ENCODE measurements around the gene SH2B2. TPM values are rescaled to one million over a fixed set of nuclear protein-coding genes. Genes with fewer than 3 reads are reported as not detected.

Gene SH2B2
- total and polyA plus RNA-seq, 2 donors (not counting 3 experiments of a cell fraction or from before 2014, with no cell fraction given) = 0.69 to 0.73 TPM

- Histone ChIP-seq H3K9me3 (replicated peaks; ENCODE audit: control insufficient read depth, insufficient read depth, low read length) (no peaks in the 10 kb centered on the region), H3K27ac (ENCODE audit: insufficient read depth, low read depth, low read length) (no peak overlapping the region), H3K4me1 (ENCODE audit: control insufficient read depth, extremely low read depth, insufficient read depth, low read length) (no peaks in the 10 kb centered on the region), H3K4me2 (ENCODE audit: insufficient read depth, low read length) (no peak overlapping the region), H3K4me3 (replicated peaks in 1 of 3; ENCODE audit: insufficient read depth in 1 of 3, low read depth in 1 of 3, low read length in 3 of 3) (no peak overlapping the region), H3K79me2 (ENCODE audit: control insufficient read depth, insufficient read depth, low read length) (no peaks in the 10 kb centered on the region), H3K9me1 (replicated peaks; ENCODE audit: control insufficient read depth, extremely low read depth, insufficient read depth, low read length) (no peaks in the 10 kb centered on the region), H3K9ac (replicated peaks; ENCODE audit: extremely low read depth, insufficient read depth, low read length) (no peak overlapping the region), H3K36me3 (ENCODE audit: control insufficient read depth in 2 of 2, extremely low read depth in 1 of 2, insufficient read depth in 2 of 2, low read length in 2 of 2) (no peaks in the 10 kb centered on the region), H2AFZ (ENCODE audit: low read depth, low read length) (no peak overlapping the region), H3K27me3 (ENCODE audit: control insufficient read depth in 2 of 2, insufficient read depth in 2 of 2, low read length in 2 of 2) (no peaks in the 10 kb centered on the region), H4K20me1 (replicated peaks; ENCODE audit: control insufficient read depth, extremely low read depth, insufficient read depth, low read length) (no peaks in the 10 kb centered on the region)
- no TSS peak for BruUV-seq (replicated peaks)
- DNase-seq (ENCODE audit: low read depth, low spot score) = no peak
- no peak for FAIRE-seq
- ChIA-PET CTCF (no interaction called here), POLR2A (no interaction called here)
- intact Hi-C loops (cut with micrococcal nuclease) (no loop called here), dilution Hi-C loops (cut with MboI; ENCODE audit: extremely low pct_ligation_motif_present, low sequenced_read_pairs) (no loop called here)
- TF ChIP-seq POLR2AphosphoS5 (IDR thresholded peaks at IDR 0.05; ENCODE audit: insufficient read depth, low read depth, low read length) = no peak
- no peak for TF ChIP-seq FOS (IDR thresholded peaks at IDR 0.05; ENCODE audit: borderline replicate concordance, insufficient read depth, low read length)
- TF ChIP-seq CTCF (IDR thresholded peaks at IDR 0.05; ENCODE audit: extremely low read depth in 1 of 2, insufficient read depth in 1 of 2, low read depth in 1 of 2, low read length in 2 of 2) = no peak
- TF ChIP-seq JUN (IDR thresholded peaks at IDR 0.05; ENCODE audit: borderline replicate concordance, insufficient read depth, insufficient read length, low read depth) = no peak
- TF ChIP-seq POLR2A (IDR thresholded peaks at IDR 0.05; ENCODE audit: low read depth, low read length) = no peak
- no peak for TF ChIP-seq MAX (IDR thresholded peaks at IDR 0.05; ENCODE audit: insufficient read depth, insufficient read length)
- no peak for TF ChIP-seq GATA2 (IDR thresholded peaks at IDR 0.05; ENCODE audit: insufficient read depth, insufficient read length, low read depth, low read length)
- no peak for TF ChIP-seq MYC (IDR thresholded peaks at IDR 0.05; ENCODE audit: low read depth, low read length)
- TF ChIP-seq EZH2 (IDR thresholded peaks at IDR 0.05; ENCODE audit: borderline replicate concordance, low read depth, low read length, severe bottlenecking) = no peak
Measured at GRCh38 chr7:102266541-102266940, 20.1 kb upstream of the SH2B2 start.

Data from endothelial cell of umbilical vein (primary cell).